Activated CD4-positive, alpha-beta T cell treated with anti-CD3 and anti-CD28 coated beads, Interleukin-2, amount 50 U/mL, for 24 hours (primary cell): ENCODE results near the gene OR10A4.
"Not testable (repeated sequence)": the region's sequence is repeated elsewhere in the genome, so short reads cannot be mapped to it uniquely, and the experiment has no call there.

Experiments used
- DNase-seq, 2 donors: peaks; one replicate each; pipeline ENCODE4 v3.0.0-alpha.2; 2020; ENCODE audit warnings: low read depth in 1 of 2, low spot score in 1 of 2

OR10A4 gene

GRCh38 chr11:6895010-6895409 is 18.6 kb downstream of the OR10A4 start:
- DNase-seq: no peak

- no peak for DNase-seq
Observed at GRCh38 chr11:6898911-6899310, 22.5 kb downstream of the OR10A4 start.

GRCh38 chr11:6900327-6900999 is 24.0 kb downstream of the OR10A4 start:
- DNase-seq: no peak

GRCh38 chr11:6904804-6905203 is 28.4 kb downstream of the OR10A4 start:
- DNase-seq: not testable (repeated sequence)

GRCh38 chr11:6911378-6911777 is 35.0 kb downstream of the OR10A4 start:
- DNase-seq: no peak

- DNase-seq: no peak
Observed at GRCh38 chr11:6911948-6912347, 35.5 kb downstream of the OR10A4 start.

GRCh38 chr11:6919698-6920097 is 43.3 kb downstream of the OR10A4 start:
- no peak for DNase-seq

- DNase-seq: no peak
Observed at GRCh38 chr11:6920702-6921101, 44.3 kb downstream of the OR10A4 start, which contains the start of gene OR2D3. TSS of gene OR2D3 (plus strand) at chr11:6921002. CDS start at chr11:6921002, 0 bp downstream.

GRCh38 chr11:6925007-6925577 is 48.7 kb downstream of the OR10A4 start:
- no peak for DNase-seq

- no peak for DNase-seq
Observed at GRCh38 chr11:6925636-6926207, 49.3 kb downstream of the OR10A4 start.

- DNase-seq: no peak
Observed at GRCh38 chr11:6926208-6927029, 50.0 kb downstream of the OR10A4 start, which contains the start of gene ZNF215. TSS of gene ZNF215 (plus strand) at chr11:6926426. CDS start at chr11:6932273, 5,847 bp downstream.

GRCh38 chr11:6927030-6927617 is 50.7 kb downstream of the OR10A4 start:
- no peak for DNase-seq
